ENCODE measurements around the gene NACC2.

GRCh38 chr9:135993765-135994500, 101.2 kb downstream of the NACC2 start:
- no peak for TF ChIP-seq POLR2A (IDR thresholded peaks at IDR 0.05)
- TF ChIP-seq CTCF (IDR thresholded peaks at IDR 0.05), result no peak
